HEK293 (cell line): Measurements from ENCODE around the gene ALDH8A1.

Source experiments
- CTCF ChIA-PET: fragments of 350-600 bp; formaldehyde crosslinking; extraction: SDS; loops from one replicate; lab custom pipeline; 2021; ENCODE audit warnings: antibody characterized with exemption; lab: Yijun Ruan, JAX
- POLR2A ChIA-PET: fragments of 300-600 bp; formaldehyde crosslinking; extraction: SDS; loops from one replicate; lab custom pipeline; 2020; ENCODE audit warnings: antibody characterized with exemption, inconsistent platforms; lab: Yijun Ruan, JAX
- H3K27ac ChIP-seq: fragments of 200-500 bp; sonication (Bioruptor generic); 2 replicates; pipeline ENCODE4 v1.5.1; 2014; ENCODE audit warnings: low read depth, low read length, control low read depth, inconsistent platforms; ENCODE audit errors: extremely low read depth
- H3K36me3 ChIP-seq, 2 experiments: fragments of 200-500 bp in 1 of 2; sonication (Bioruptor generic) in 1 of 2; 1 replicate in 1 of 2; 2 replicates in 1 of 2; pipeline ENCODE4 v1.5.1; 2014 to 2017; ENCODE audit warnings: inconsistent platforms in 2 of 2, low read length in 2 of 2; ENCODE audit not compliant: control insufficient read depth in 2 of 2, insufficient read depth in 1 of 2
- H3K4me1 ChIP-seq: fragments of 200-500 bp; sonication (Bioruptor generic); 2 replicates; pipeline ENCODE4 v1.5.1; 2014; ENCODE audit warnings: mild to moderate bottlenecking, low read length, inconsistent platforms; ENCODE audit not compliant: control insufficient read depth, insufficient read depth
- H3K4me3 ChIP-seq: 2 replicates; pipeline ENCODE4 v1.5.1; 2011; ENCODE audit warnings: low read depth, mild to moderate bottlenecking, control low read depth, low read length, moderate library complexity
- H3K9me3 ChIP-seq: fragments of 200-500 bp; sonication (Bioruptor generic); 2 replicates; pipeline ENCODE4 v1.5.1; 2014; ENCODE audit warnings: low read depth, low read length, inconsistent platforms; ENCODE audit not compliant: control insufficient read depth, insufficient read depth
- GFI1B ChIP-seq: fragments of 450-650 bp; formaldehyde crosslinking; IDR thresholded peaks from 2 replicates; pipeline ENCODE4 v1.5.1; 2016; ENCODE audit warnings: missing biosample characterization, missing genetic modification characterization
- GLIS2 ChIP-seq: fragments of 450-650 bp; formaldehyde crosslinking; IDR thresholded peaks from 2 replicates; pipeline ENCODE4 v1.5.1; 2016; ENCODE audit warnings: missing biosample characterization, missing genetic modification characterization
- IKZF3 ChIP-seq: fragments of 450-650 bp; IDR thresholded peaks from 2 replicates; pipeline ENCODE4 v1.5.0; 2018; ENCODE audit warnings: missing biosample characterization, mild to moderate bottlenecking, missing genetic modification characterization, moderate library complexity
- MZF1 ChIP-seq: fragments of 450-650 bp; formaldehyde crosslinking; IDR thresholded peaks from 2 replicates; pipeline ENCODE4 v1.5.1; 2017; ENCODE audit warnings: missing biosample characterization, missing genetic modification characterization, borderline replicate concordance
- PRDM1 ChIP-seq: fragments of 450-650 bp; formaldehyde crosslinking; IDR thresholded peaks from 2 replicates; pipeline ENCODE4; 2016; ENCODE audit warnings: missing biosample characterization, missing genetic modification characterization
- REPIN1 ChIP-seq: fragments of 450-650 bp; formaldehyde crosslinking; IDR thresholded peaks from 2 replicates; pipeline ENCODE4 v1.5.1; 2017; ENCODE audit warnings: missing biosample characterization, missing genetic modification characterization, low read depth
- SP3 ChIP-seq: fragments of 450-650 bp; formaldehyde crosslinking; IDR thresholded peaks from 2 replicates; pipeline ENCODE4 v1.5.1; 2016; ENCODE audit warnings: missing biosample characterization, missing genetic modification characterization
- YY2 ChIP-seq: fragments of 450-650 bp; formaldehyde crosslinking; IDR thresholded peaks from 2 replicates; pipeline ENCODE4 v1.5.1; 2016; ENCODE audit warnings: missing biosample characterization, missing genetic modification characterization
- ZBTB7A ChIP-seq: fragments of 450-650 bp; formaldehyde crosslinking; IDR thresholded peaks from 2 replicates; pipeline ENCODE4 v1.5.1; 2016; ENCODE audit warnings: low read depth, missing biosample characterization, missing genetic modification characterization
- ZBTB8A ChIP-seq: fragments of 450-650 bp; formaldehyde crosslinking; IDR thresholded peaks from 2 replicates; pipeline ENCODE4 v1.5.1; 2016; ENCODE audit warnings: missing biosample characterization, missing genetic modification characterization
- ZFP37 ChIP-seq: fragments of 450-650 bp; formaldehyde crosslinking; IDR thresholded peaks from 2 replicates; pipeline ENCODE4 v1.5.1; 2016; ENCODE audit warnings: missing biosample characterization, missing genetic modification characterization
- ZNF133 ChIP-seq: fragments of 450-650 bp; formaldehyde crosslinking; IDR thresholded peaks from 2 replicates; pipeline ENCODE4 v1.5.1; 2016; ENCODE audit warnings: missing biosample characterization, missing genetic modification characterization
- ZNF140 ChIP-seq: fragments of 450-650 bp; formaldehyde crosslinking; IDR thresholded peaks from 2 replicates; pipeline ENCODE4 v1.5.1; 2016; ENCODE audit warnings: missing biosample characterization, missing genetic modification characterization
- ZNF169 ChIP-seq: fragments of 450-650 bp; formaldehyde crosslinking; IDR thresholded peaks from 2 replicates; pipeline ENCODE4 v1.5.1; 2016; ENCODE audit warnings: missing biosample characterization, missing genetic modification characterization
- ZNF221 ChIP-seq: fragments of 450-650 bp; formaldehyde crosslinking; IDR thresholded peaks from 2 replicates; pipeline ENCODE4 v1.5.1; 2017; ENCODE audit warnings: missing biosample characterization, missing genetic modification characterization, borderline replicate concordance
- ZNF350 ChIP-seq: fragments of 450-650 bp; formaldehyde crosslinking; IDR thresholded peaks from 2 replicates; pipeline ENCODE4 v1.5.0; 2017; ENCODE audit warnings: missing biosample characterization, mild to moderate bottlenecking, missing genetic modification characterization
- ZNF366 ChIP-seq: fragments of 450-650 bp; formaldehyde crosslinking; conservative IDR thresholded peaks from 2 replicates; pipeline ENCODE4 v1.5.1; 2016; ENCODE audit warnings: missing biosample characterization, missing genetic modification characterization
- ZNF416 ChIP-seq: fragments of 450-650 bp; formaldehyde crosslinking; IDR thresholded peaks from 2 replicates; pipeline ENCODE4 v1.5.1; 2016; ENCODE audit warnings: missing biosample characterization, missing genetic modification characterization
- ZNF48 ChIP-seq: fragments of 450-650 bp; formaldehyde crosslinking; IDR thresholded peaks from 2 replicates; pipeline ENCODE4 v1.5.1; 2016; ENCODE audit warnings: missing biosample characterization, missing genetic modification characterization
- ZNF501 ChIP-seq: fragments of 450-650 bp; formaldehyde crosslinking; IDR thresholded peaks from 2 replicates; pipeline ENCODE4 v1.5.1; 2016; ENCODE audit warnings: missing biosample characterization, missing genetic modification characterization
- ZNF521 ChIP-seq: fragments of 450-650 bp; formaldehyde crosslinking; IDR thresholded peaks from 2 replicates; pipeline ENCODE4 v1.5.1; 2017; ENCODE audit warnings: missing biosample characterization, mild to moderate bottlenecking, missing genetic modification characterization
- ZNF529 ChIP-seq: fragments of 450-650 bp; formaldehyde crosslinking; IDR thresholded peaks from 2 replicates; pipeline ENCODE4 v1.5.1; 2017; ENCODE audit warnings: missing genetic modification characterization, missing biosample characterization; ENCODE audit not compliant: insufficient replicate concordance
- ZNF768 ChIP-seq: fragments of 450-650 bp; formaldehyde crosslinking; IDR thresholded peaks from 2 replicates; pipeline ENCODE4 v1.5.1; 2018; ENCODE audit warnings: missing biosample characterization, mild to moderate bottlenecking, missing genetic modification characterization
- ZNF777 ChIP-seq: fragments of 450-650 bp; formaldehyde crosslinking; IDR thresholded peaks from 2 replicates; pipeline ENCODE4 v1.5.1; 2017; ENCODE audit warnings: missing biosample characterization, missing genetic modification characterization, borderline replicate concordance
- TF ChIP-seq, protein P1 (sequence below): fragments of 450-650 bp; formaldehyde crosslinking; IDR thresholded peaks from 2 replicates; pipeline ENCODE4 v1.5.1; 2017; ENCODE audit warnings: missing biosample characterization, missing genetic modification characterization
- TF ChIP-seq, protein P2 (sequence below): fragments of 450-650 bp; formaldehyde crosslinking; IDR thresholded peaks from 2 replicates; pipeline ENCODE4 v1.5.1; 2017; ENCODE audit warnings: missing biosample characterization, missing genetic modification characterization
- TF ChIP-seq, protein P3 (sequence below): fragments of 450-650 bp; formaldehyde crosslinking; IDR thresholded peaks from 2 replicates; pipeline ENCODE4 v1.5.1; 2016; ENCODE audit warnings: missing biosample characterization, missing genetic modification characterization
- TF ChIP-seq, protein P4 (sequence below): fragments of 450-650 bp; formaldehyde crosslinking; IDR thresholded peaks from 2 replicates; pipeline ENCODE4 v1.5.1; 2016; ENCODE audit warnings: missing biosample characterization, missing genetic modification characterization, low read depth

Gene ALDH8A1

DNA sequence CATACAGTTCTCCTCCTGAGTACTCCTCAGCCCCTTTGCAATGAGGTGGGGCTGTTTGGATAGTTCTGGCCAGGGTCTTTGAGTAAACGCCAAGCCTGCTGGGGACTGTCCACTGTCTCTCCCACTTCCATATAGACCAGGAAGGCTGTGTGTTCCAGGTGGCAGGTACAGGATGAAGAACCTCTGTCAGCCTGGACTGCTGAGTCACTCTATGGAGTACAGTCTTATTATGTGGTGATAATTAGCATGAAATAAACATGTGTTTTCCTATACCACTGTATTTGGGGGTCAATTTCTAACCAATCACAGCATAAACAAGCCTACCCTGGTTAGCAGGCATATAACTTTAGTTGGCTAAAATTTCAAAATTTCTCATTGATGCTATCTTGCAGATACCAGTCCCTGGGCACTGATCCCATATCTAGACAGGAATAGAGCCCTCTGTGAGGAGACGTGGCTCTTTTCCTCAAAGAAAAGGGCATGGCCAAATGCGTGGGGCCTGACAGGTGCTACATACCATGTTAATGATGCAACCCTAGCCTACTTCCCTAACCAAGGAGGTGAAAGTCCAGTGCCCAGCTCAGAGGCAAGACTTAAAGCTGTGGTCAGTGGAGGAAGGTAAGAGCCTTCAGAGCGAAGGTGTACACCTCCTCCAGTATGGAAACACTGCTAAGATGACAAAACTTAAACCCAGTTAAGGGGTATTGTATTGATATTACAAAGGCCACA is 4.5 kb upstream of the ALDH8A1 start:
- CTCF ChIA-PET = interaction anchor here (0.6 kb wide), 1 partner anchor 833 kb away, joined by 3 read pairs; no protein-coding TSS in a partner anchor
- TF ChIP-seq MZF1 (tag by site-specific recombination) = no peak
- no peak for TF ChIP-seq ZFP37 (tag by site-specific recombination)
- no peak for TF ChIP-seq ZNF133 (tag by site-specific recombination)
- TF ChIP-seq, protein P1, sequence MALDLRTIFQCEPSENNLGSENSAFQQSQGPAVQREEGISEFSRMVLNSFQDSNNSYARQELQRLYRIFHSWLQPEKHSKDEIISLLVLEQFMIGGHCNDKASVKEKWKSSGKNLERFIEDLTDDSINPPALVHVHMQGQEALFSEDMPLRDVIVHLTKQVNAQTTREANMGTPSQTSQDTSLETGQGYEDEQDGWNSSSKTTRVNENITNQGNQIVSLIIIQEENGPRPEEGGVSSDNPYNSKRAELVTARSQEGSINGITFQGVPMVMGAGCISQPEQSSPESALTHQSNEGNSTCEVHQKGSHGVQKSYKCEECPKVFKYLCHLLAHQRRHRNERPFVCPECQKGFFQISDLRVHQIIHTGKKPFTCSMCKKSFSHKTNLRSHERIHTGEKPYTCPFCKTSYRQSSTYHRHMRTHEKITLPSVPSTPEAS (tag by site-specific recombination) = no peak
- no peak for TF ChIP-seq ZNF350
- TF ChIP-seq, all 188 proteins: peak for 0
- Histone ChIP-seq H3K36me3 (peaks cover 0 to 8% of the 10 kb centered on the region in 2 experiments; a peak in 1 of 3 replicates), H3K4me3 (no peak overlapping the region), H3K27ac (no peak overlapping the region), H3K9me3 (no peaks in the 10 kb centered on the region), H3K4me1 (no peaks in the 10 kb centered on the region)
- POLR2A ChIA-PET = no interaction called here

DNA sequence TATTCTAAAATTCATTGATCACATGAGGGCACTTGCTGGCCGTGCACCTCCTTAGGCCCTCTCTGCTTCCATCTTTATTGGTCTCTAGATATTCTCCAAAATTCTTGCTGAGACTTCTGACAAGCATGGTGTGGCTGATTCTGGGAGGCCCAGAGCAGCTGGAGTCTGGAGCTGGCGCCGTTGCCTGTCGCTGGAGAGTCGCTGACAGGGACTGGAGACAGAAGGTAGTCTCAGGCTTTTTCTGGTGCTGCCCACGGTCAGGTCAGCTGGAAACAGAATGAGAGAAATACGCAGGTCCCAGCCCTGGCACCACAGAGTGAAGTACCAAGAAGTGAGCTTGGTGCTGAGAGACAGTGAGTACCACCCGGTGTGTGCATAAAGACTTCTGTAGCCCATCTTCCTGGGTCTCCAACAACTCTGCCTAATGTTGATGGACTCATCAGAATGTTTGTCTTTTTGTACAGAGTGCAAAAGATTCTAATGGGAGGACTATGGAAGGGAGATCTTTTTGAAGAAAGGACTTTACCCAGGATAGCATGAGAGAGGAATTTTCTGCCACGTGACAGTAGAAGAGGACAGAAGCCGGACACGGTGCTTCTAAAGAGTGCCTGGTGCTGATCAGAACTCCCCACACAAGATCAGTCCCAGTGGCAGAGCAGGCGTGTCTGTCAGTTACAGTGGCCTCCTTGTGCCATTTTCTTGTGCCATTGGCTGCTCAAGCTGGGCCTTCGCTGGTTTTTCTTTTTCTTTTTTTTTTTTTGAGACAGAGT is 1.8 kb upstream of the ALDH8A1 start:
- CTCF ChIA-PET = interaction anchor here (1.8 kb wide), 1 partner anchor 11 kb away, joined by 6 read pairs; no protein-coding TSS in a partner anchor
- no peak overlapping the region for H3K4me3 ChIP-seq

DNA sequence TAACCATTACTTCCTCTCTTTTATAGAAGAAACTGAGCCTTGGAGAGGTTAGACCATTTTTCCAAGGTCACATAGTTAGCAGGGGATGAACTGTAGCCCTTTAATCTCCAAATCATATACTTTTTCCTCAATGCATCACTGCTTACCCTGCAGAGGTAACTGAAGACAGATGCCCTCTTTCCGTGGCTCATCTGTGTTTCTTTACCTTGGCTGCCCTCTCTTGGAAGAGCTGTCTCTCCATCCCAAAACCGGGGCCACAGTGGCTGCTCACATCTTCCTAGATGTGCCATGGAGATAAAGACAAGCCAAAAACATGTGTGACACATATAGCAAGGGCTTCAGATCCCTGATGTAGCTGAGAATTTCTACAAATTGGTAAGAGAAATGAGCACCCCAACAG is 581 bp upstream of the ALDH8A1 start:
- POLR2A ChIA-PET = no interaction called here
- H3K9me3 ChIP-seq = no peaks in the 10 kb centered on the region
- H3K4me1 ChIP-seq = no peaks in the 10 kb centered on the region
- H3K4me3 ChIP-seq = no peak overlapping the region
- H3K27ac ChIP-seq = no peak overlapping the region
- CTCF ChIA-PET = interaction anchor here (0.6 to 2.2 kb wide), 3 partner anchors 10 to 548 kb away, joined by 3 to 13 read pairs (median 3); no protein-coding TSS in a partner anchor
- no peak for TF ChIP-seq ZNF529
- no peak for TF ChIP-seq ZNF140 (tag by site-specific recombination)
- TF ChIP-seq, protein P2, sequence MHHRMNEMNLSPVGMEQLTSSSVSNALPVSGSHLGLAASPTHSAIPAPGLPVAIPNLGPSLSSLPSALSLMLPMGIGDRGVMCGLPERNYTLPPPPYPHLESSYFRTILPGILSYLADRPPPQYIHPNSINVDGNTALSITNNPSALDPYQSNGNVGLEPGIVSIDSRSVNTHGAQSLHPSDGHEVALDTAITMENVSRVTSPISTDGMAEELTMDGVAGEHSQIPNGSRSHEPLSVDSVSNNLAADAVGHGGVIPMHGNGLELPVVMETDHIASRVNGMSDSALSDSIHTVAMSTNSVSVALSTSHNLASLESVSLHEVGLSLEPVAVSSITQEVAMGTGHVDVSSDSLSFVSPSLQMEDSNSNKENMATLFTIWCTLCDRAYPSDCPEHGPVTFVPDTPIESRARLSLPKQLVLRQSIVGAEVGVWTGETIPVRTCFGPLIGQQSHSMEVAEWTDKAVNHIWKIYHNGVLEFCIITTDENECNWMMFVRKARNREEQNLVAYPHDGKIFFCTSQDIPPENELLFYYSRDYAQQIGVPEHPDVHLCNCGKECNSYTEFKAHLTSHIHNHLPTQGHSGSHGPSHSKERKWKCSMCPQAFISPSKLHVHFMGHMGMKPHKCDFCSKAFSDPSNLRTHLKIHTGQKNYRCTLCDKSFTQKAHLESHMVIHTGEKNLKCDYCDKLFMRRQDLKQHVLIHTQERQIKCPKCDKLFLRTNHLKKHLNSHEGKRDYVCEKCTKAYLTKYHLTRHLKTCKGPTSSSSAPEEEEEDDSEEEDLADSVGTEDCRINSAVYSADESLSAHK = no peak
- TF ChIP-seq, protein P3, sequence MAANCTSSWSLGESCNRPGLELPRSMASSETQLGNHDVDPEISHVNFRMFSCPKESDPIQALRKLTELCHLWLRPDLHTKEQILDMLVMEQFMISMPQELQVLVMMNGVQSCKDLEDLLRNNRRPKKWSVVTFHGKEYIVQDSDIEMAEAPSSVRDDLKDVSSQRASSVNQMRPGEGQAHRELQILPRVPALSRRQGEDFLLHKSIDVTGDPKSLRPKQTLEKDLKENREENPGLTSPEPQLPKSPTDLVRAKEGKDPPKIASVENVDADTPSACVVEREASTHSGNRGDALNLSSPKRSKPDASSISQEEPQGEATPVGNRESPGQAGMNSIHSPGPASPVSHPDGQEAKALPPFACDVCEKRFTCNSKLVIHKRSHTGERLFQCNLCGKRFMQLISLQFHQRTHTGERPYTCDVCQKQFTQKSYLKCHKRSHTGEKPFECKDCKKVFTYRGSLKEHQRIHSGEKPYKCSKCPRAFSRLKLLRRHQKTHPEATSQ (tag by site-specific recombination) = no peak
- TF ChIP-seq REPIN1 = no peak
- no peak for TF ChIP-seq SP3 (tag by site-specific recombination)
- H3K36me3 ChIP-seq = no peaks in the 10 kb centered on the region

More for the DNA sequence above, 1.8 kb upstream of the ALDH8A1 start:
- no peak overlapping the region for H3K27ac ChIP-seq
- H3K9me3 ChIP-seq = no peaks in the 10 kb centered on the region
- POLR2A ChIA-PET = no interaction called here
- H3K36me3 ChIP-seq = no peaks in the 10 kb centered on the region
- no peak for TF ChIP-seq PRDM1
- no peak for TF ChIP-seq ZNF221 (tag by site-specific recombination)
- no peak for TF ChIP-seq ZNF501 (tag by site-specific recombination)
- TF ChIP-seq IKZF3 = no peak
- no peak for TF ChIP-seq ZNF48
- TF ChIP-seq, protein P4, sequence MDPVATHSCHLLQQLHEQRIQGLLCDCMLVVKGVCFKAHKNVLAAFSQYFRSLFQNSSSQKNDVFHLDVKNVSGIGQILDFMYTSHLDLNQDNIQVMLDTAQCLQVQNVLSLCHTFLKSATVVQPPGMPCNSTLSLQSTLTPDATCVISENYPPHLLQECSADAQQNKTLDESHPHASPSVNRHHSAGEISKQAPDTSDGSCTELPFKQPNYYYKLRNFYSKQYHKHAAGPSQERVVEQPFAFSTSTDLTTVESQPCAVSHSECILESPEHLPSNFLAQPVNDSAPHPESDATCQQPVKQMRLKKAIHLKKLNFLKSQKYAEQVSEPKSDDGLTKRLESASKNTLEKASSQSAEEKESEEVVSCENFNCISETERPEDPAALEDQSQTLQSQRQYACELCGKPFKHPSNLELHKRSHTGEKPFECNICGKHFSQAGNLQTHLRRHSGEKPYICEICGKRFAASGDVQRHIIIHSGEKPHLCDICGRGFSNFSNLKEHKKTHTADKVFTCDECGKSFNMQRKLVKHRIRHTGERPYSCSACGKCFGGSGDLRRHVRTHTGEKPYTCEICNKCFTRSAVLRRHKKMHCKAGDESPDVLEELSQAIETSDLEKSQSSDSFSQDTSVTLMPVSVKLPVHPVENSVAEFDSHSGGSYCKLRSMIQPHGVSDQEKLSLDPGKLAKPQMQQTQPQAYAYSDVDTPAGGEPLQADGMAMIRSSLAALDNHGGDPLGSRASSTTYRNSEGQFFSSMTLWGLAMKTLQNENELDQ = no peak
- TF ChIP-seq ZNF169 (tag by site-specific recombination) = no peak
- TF ChIP-seq ZNF521 (tag by site-specific recombination) = no peak
- no peak for TF ChIP-seq GLIS2 (tag by site-specific recombination)
- no peak for TF ChIP-seq ZNF416
- TF ChIP-seq ZNF366 = no peak
- no peak for TF ChIP-seq GFI1B
- TF ChIP-seq YY2 (tag by site-specific recombination) = no peak
- no peak for TF ChIP-seq ZNF777 (tag by site-specific recombination)
- TF ChIP-seq ZBTB8A (tag by site-specific recombination) = no peak
- no peak for TF ChIP-seq ZNF768 (tag by site-specific recombination)
- TF ChIP-seq ZBTB7A = no peak
- H3K4me1 ChIP-seq = no peaks in the 10 kb centered on the region
